Prostate gland (tissue), 2 donors: ENCODE data around the gene LMO4. TPM values are rescaled to one million over a fixed set of nuclear protein-coding genes. Genes with fewer than 3 reads are reported as not detected.
A peak's percentile ranks its signal among the peaks of the same experiment; 100 is the strongest.

Source experiments
- DNase-seq: peaks from one replicate; pipeline ENCODE4 v3.0.0-alpha.2; 2019; ENCODE audit warnings: low spot score
- H3K27ac ChIP-seq, 2 donors: fragments of 200-600 bp; sonication (generic); 2 replicates each; pipeline ENCODE4 v1.5.1; 2017 to 2019
- H3K27me3 ChIP-seq: fragments of 200-600 bp; sonication (generic); replicated peaks from 2 replicates; pipeline ENCODE4 v1.5.1; 2019; ENCODE audit not compliant: insufficient read depth
- H3K36me3 ChIP-seq, 2 donors: fragments of 200-600 bp; sonication (generic); 1 replicate in 1 of 2; 2 replicates in 1 of 2; pipeline versions ENCODE4 v1.5.1 to v1.8.1; 2017 to 2019
- H3K4me1 ChIP-seq: fragments of 200-600 bp; sonication (generic); replicated peaks from 2 replicates; pipeline ENCODE4 v1.5.1; 2019
- H3K4me3 ChIP-seq, 2 donors: fragments of 200-600 bp; sonication (generic); 2 replicates each; pipeline ENCODE4 v1.5.1; 2017 to 2019
- H3K9me3 ChIP-seq: fragments of 200-600 bp; sonication (generic); 2 replicates; pipeline ENCODE4 v1.5.1; 2017
- POLR2A ChIP-seq: fragments of 450-650 bp; IDR thresholded peaks from one replicate; pipeline ENCODE4 v1.6.1; 2016; ENCODE audit warnings: antibody characterized with exemption, mild to moderate bottlenecking
- POLR2AphosphoS5 ChIP-seq: sonication (generic); formaldehyde crosslinking; IDR thresholded peaks from one replicate; pipeline ENCODE4 v1.6.1; 2017; ENCODE audit warnings: antibody characterized with exemption
- WGBS: methylation state at CpG from one replicate; pipeline ENCODE4 v1.1.5; 2018; 5-methylcytosine and 5-hydroxymethylcytosine counted together
- intact Hi-C: fragments of 100-400 bp; cut with DNase I; formaldehyde crosslinking; loops from one replicate; pipeline ENCODE4 v1.14.2; 2022
- total RNA-seq, 2 donors: library from RNA; depleted of rRNA; stranded (reverse); fragments of >200 nt; gene quantifications; one replicate each; pipeline ENCODE4 v1.1.0, GENCODE V29; 2016
- TF ChIP-seq, protein P1 (sequence below), 4 experiments: fragments of 200-600 bp in 2 of 4; fragments of 450-650 bp in 2 of 4; sonication (generic) in 2 of 4; IDR thresholded peaks; 1 replicate in 3 of 4; 2 replicates in 1 of 4; pipeline ENCODE4 v1.5.1; 2016 to 2019; ENCODE audit warnings: antibody characterized with exemption in 4 of 4, mild to moderate bottlenecking in 2 of 4, moderate library complexity in 2 of 4

LMO4 gene
- total RNA-seq, 2 donors from 2014 or later: 41.9 to 78.0 TPM

- Histone ChIP-seq H3K9me3 (no peaks in the 10 kb centered on the region), H3K27me3 (no peaks in the 10 kb centered on the region), H3K4me1 (no peaks in the 10 kb centered on the region), H3K27ac (peak overlapping the region; percentile 95), H3K4me3 (peak overlapping the region; percentile 63 to 70), H3K36me3 (no peaks in the 10 kb centered on the region)
- DNase-seq: no peak
- no peak for TF ChIP-seq POLR2A
- no peak for TF ChIP-seq POLR2AphosphoS5
- WGBS: 2% methylated on average over 10 of the region's 10 CpGs
- intact Hi-C loops: loop anchor here (10.0 kb wide), 1 partner anchor 354 kb away; no protein-coding TSS in a partner anchor
Observed at GRCh38 chr1:87330885-87331364, 2.2 kb downstream of the LMO4 start.

DNA sequence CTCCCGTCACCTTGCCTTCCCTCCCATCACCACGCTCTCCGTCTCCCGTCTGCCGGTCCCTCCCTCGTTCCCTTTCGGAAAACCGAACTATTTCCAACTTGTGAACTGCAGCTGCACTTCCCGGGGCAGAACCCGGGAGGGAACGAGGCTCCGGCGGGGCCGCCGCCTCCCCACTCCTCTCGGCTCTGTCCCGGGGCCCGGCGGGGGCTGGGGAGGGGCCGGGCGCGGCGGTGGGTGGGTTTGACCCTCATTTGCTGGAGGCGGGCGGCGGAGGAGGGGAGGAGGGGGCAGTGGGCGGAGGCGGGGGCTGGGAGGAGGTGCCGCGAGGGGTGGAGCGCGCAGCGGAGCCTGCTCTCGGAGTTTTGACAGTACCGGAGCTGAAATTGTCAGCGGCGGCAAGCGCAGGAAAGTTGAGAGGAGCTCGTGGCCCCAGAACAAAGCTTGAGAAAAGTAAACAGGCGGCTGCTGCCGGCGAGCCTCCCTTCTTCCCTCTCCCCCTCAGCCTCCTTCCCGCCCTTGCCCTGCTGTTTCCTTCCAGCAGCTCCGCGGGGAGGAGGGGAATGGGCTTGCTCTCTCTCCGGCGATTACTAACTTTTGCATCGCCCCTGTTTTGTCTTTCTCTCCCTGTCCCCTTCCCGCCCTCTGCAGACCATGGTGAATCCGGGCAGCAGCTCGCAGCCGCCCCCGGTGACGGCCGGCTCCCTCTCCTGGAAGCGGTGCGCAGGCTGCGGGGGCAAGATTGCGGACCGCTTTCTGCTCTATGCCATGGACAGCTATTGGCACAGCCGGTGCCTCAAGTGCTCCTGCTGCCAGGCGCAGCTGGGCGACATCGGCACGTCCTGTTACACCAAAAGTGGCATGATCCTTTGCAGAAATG, 2.9 kb downstream of the LMO4 start:
- under 1% methylated on average over 64 of the region's 65 CpGs for WGBS
- DNase-seq: peak; percentile 79
- Histone ChIP-seq H3K9me3 (no peaks in the 10 kb centered on the region), H3K4me3 (peak overlapping the region; percentile 63 to 70), H3K4me1 (no peaks in the 10 kb centered on the region), H3K27me3 (no peaks in the 10 kb centered on the region), H3K36me3 (no peaks in the 10 kb centered on the region), H3K27ac (peak overlapping the region; percentile 95)
- intact Hi-C loops: loop anchor here (10.0 kb wide), 1 partner anchor 353 kb away; no protein-coding TSS in a partner anchor
- TF ChIP-seq POLR2AphosphoS5 (peak; percentile 57), POLR2A (peak; percentile 33)
- TF ChIP-seq, protein P1, sequence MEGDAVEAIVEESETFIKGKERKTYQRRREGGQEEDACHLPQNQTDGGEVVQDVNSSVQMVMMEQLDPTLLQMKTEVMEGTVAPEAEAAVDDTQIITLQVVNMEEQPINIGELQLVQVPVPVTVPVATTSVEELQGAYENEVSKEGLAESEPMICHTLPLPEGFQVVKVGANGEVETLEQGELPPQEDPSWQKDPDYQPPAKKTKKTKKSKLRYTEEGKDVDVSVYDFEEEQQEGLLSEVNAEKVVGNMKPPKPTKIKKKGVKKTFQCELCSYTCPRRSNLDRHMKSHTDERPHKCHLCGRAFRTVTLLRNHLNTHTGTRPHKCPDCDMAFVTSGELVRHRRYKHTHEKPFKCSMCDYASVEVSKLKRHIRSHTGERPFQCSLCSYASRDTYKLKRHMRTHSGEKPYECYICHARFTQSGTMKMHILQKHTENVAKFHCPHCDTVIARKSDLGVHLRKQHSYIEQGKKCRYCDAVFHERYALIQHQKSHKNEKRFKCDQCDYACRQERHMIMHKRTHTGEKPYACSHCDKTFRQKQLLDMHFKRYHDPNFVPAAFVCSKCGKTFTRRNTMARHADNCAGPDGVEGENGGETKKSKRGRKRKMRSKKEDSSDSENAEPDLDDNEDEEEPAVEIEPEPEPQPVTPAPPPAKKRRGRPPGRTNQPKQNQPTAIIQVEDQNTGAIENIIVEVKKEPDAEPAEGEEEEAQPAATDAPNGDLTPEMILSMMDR (IDR thresholded peaks at IDR 0.05): no peak

DNA sequence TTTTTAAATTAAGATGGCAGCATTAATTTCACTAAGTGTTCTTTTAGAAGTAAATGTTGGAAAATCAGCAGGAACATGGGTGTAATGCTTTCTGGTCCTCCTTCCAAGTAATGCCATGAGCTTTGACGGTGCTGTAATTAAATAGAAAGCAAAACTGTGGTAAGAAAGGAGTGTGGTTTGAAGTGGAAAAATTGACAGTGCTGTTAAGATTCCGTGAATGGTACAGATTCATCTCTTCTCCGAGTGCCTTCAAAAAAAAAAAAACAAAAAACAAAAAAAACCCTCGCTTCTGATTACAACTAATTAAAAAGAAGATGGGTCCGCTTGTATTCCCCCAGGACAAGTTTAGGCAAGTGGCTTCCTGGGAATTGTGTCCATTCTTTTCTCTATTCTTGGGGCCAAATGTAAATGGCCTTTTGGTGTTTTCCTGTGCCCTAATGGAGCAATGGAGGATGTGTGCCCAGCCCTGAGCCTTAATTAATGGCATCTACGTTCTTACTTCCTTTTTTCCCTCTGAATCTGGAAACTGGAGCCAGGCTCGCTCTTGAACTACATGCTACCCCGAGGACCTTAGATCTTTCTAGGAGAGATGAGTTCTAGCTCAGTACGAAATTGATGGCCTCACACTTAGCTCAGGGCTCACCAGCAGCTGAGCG, 5.1 kb downstream of the LMO4 start:
- Histone ChIP-seq H3K4me1 (no peaks in the 10 kb centered on the region), H3K4me3 (peak overlapping the region; percentile 58 to 70), H3K9me3 (no peaks in the 10 kb centered on the region), H3K27me3 (no peaks in the 10 kb centered on the region), H3K27ac (peak overlapping the region; percentile 77 to 81), H3K36me3 (no peaks in the 10 kb centered on the region)
- TF ChIP-seq, protein P1 (IDR thresholded peaks at IDR 0.05): no peak
- TF ChIP-seq POLR2AphosphoS5 (no peak), POLR2A (no peak)
- intact Hi-C loops: loop anchor here (10.0 kb wide), 1 partner anchor 351 kb away; no protein-coding TSS in a partner anchor
- no peak for DNase-seq
- 25% methylated on average over 10 of the region's 10 CpGs for WGBS

- WGBS: 7% methylated on average over 28 of the region's 28 CpGs
- H3K27ac ChIP-seq: peak overlapping the region; percentile 77 to 81
- intact Hi-C loops: loop anchor here (10.0 kb wide), 1 partner anchor 350 kb away; no protein-coding TSS in a partner anchor
- no peaks in the 10 kb centered on the region for H3K4me1 ChIP-seq
- no peaks in the 10 kb centered on the region for H3K9me3 ChIP-seq
- H3K27me3 ChIP-seq: no peaks in the 10 kb centered on the region
- TF ChIP-seq POLR2AphosphoS5 (no peak), POLR2A (no peak)
- TF ChIP-seq, protein P1 (IDR thresholded peaks at IDR 0.05): no peak
- DNase-seq: no peak
- H3K36me3 ChIP-seq: no peaks in the 10 kb centered on the region
- peak overlapping the region; percentile 58 to 70 for H3K4me3 ChIP-seq
Observed at GRCh38 chr1:87334351-87335174, 5.9 kb downstream of the LMO4 start.
